SKM-1 treated with dmso at 0.1 percent for 144 hours (cell line): ENCODE results near the gene KRT76.
"Not testable (repeated sequence)": the region's sequence is repeated elsewhere in the genome, so short reads cannot be mapped to it uniquely, and the experiment has no call there.

Experiments used
- DNase-seq: peaks from one replicate; lab custom pipeline; 2025; ENCODE audit not compliant: unreplicated experiment; lab: John Stamatoyannopoulos, UW

Gene KRT76

DNA sequence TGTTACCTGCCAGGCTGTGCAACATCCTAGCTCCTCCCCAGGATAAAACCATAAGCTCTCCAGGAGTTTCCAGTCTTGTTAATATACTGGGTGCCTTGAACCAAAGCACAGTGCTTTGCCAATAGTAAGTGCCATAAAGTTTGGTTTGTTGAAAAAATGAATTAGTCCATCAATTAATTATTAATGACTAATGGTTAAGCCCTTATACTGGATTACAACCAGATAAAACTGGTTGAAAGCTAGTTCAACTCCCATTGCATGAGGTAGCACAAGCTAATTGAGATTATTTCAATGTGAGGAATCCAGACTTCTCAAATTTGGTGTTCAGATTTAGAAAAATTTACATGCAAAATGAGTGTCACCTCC, 20.4 kb upstream of the KRT76 start:
- no peak for DNase-seq

DNA sequence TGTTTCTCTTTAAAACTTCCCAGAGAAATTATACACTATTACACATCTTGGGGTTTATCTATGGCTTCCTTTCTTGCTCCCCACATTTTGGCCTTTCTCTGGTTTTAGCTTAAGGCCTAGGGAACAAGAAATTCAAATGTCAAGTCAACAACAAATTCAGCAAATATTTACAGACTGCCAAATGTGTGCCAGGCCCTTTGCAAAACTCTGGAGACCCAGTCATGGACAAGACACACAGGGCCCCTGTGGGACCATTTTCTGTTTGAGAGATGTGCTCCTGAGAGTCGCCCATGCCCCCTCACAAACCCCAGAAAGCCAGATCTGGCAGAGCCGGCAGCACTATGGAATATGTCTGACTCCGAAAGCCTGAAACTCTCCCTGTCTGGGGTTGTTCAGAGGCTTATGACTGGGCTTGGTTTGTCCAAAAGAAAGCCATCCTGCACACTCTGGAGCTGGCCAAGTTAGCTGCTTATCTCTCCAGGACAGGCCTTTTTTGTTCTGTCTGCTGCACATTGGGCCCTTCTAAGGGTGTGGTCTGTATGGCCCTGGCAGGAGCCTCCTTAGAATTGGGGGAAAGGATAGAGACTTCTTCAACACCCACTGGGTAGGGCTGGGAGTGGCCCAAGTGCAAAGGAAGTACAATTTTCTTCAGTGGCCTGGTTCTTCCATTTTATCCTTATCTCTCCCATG, 19.8 kb upstream of the KRT76 start:
- no peak for DNase-seq

DNA sequence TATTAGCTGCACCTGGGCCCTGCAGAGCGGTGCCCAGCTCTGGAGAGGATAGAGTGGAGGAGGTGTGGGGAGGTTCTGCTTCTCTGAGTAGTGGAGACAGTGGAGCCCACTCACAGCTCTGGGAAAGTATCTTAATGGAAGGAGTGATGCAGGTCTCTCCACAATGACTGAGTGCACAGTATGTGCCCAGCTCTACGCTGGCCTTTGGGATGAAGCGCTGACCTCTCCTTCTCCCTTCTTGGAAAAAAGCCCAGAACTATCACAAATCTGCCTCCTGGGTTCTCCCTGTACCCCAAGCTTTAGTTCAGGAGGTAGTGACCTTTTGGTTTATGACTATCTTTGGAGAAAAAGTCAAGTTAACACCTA, 19.3 kb upstream of the KRT76 start:
- DNase-seq, result no peak

DNA sequence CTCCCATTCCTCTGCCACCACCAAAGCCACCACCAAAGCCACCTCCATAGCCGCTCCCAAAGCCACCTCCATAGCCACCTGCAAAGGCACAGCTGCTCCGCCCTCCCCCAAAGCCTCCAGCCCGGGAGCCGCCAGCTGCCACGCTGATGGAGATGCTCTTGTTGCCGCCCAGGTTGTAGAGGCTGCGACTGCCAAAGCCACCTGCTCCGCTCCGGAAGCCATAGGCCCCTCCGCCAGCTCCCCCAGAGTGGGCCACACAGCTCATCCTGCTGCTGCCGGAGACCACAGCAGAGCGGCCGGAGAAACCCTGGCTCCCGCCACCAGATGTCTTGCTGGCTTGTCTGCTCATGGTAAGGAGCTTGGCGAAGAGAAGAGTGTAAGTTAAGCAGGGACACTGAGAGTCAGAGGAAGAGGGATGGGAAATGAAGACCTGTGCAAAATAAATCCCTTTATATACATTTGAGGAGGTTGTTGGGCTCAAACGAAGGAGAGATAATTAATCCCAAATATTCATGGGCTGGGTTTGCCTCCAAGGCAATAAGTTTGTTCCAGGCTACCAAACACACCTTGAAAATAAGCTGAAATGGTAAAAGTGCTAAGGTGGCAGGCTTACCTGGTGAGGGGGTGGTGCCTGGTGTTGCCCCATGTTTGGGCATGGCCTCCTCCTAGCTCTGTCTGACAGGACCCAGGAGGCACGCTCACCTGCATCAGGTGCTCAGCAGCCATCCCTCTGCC, 18.7 kb upstream of the KRT76 start, which contains the start of gene KRT3:
Gene KRT3, minus strand, starts transcription at position 424 of the 735 bp plus-strand sequence. Its CDS starts 75 bp downstream, at position 349.
- DNase-seq, result no peak

DNA sequence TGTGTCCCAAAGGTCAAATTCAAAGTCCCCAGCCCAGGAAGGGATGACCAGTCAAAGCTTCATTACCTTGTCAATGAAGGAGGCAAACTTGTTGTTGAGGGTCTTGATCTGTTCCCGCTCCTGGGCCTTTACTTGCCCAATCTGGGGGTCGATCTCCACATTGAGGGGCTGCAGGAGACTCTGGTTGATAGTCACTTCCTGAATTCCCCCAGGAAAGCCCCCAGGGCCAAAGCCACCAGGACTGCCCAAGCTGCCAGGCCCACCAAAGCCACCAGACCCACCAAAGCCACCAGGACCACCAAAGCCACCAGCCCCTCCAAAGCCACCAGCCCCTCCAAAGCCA, 18.2 kb upstream of the KRT76 start:
- not testable (repeated sequence) for DNase-seq

DNA sequence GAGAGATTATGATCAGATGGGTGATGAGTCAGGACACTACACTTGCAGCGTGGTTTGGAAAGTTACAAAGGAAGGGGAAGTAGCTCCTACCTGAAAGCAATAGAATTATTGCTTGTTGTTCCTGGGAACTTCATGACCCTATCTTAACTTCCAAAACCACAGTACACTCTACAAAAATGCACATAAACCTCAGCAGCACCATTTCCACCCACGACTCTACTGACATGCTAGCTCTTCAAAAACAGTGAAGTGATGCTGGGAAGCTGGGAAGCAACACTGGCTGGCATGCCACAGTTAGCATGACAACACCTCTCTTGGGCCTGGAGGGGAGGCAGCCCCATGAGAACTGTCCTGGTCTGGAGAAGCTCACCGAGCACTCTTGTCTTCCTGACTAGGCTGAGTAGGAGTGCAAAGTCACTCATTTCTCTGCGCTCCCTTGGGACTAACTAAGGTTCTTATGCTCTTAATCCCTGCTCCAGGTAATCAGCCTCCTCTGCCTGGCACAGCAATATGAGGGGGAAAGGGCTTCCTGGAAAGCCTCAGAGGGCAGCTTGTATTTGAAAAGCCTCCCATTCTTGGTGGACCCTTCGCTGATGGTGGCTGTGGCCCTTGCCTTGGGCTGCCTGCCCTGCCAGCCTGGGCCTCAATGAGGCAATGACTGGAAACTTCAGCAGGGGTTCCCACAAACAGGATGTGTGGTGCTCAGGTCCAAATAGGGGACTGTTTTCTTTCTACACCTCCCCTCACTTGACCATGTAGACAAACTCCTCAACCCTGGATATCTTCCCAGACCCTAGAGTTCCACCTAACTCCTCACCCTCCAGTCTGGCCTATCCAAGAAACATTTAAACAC, 17.6 kb upstream of the KRT76 start:
- DNase-seq, result no peak

GRCh38 chr12:52792185-52793029, 15.3 kb upstream of the KRT76 start:
- no peak for DNase-seq

DNA sequence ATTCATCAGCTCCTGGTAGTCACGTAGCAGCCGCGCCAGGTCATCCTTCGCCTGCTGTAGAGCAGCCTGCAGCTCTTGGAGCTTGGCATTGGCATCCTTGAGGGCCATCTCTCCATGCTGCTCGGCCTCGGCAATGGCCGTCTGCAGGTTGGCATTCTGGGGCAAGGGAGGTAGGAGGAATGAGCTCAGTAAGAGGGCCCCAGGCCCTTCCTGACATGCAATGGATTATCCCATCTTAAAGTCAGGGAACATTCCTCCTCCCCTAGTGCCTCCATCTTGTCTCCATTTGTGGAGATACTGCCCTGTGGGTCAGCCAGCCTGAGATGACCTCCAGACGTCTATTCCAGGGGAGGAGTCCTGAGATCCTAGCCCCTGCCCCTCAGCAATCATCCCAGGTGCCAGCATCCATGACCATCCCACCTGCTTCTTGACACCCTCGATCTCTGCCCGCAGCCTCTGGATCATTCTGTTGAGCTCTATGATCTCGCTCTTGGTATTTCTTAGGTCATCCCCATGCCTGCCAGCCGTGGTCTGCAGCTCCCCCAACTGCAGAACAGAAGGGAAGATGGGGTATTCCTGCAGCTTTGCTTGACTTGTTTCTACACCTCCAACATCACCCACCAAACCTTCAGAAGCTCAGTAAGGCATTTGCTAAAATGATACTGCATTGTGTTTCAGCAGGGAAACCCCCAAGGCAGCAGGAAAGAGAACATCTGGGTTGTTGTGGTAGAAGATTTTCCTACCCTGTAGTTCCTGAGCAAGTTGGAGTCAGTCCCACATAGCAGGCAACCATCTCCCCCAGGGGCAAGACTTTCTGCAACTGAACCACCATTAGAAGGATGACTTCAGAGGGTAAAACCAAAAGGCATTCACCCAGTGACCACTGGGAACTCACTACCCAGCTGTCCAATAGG, 14.4 kb upstream of the KRT76 start:
- DNase-seq, result no peak

GRCh38 chr12:52790427-52791270, 13.5 kb upstream of the KRT76 start:
- DNase-seq, result no peak

DNA sequence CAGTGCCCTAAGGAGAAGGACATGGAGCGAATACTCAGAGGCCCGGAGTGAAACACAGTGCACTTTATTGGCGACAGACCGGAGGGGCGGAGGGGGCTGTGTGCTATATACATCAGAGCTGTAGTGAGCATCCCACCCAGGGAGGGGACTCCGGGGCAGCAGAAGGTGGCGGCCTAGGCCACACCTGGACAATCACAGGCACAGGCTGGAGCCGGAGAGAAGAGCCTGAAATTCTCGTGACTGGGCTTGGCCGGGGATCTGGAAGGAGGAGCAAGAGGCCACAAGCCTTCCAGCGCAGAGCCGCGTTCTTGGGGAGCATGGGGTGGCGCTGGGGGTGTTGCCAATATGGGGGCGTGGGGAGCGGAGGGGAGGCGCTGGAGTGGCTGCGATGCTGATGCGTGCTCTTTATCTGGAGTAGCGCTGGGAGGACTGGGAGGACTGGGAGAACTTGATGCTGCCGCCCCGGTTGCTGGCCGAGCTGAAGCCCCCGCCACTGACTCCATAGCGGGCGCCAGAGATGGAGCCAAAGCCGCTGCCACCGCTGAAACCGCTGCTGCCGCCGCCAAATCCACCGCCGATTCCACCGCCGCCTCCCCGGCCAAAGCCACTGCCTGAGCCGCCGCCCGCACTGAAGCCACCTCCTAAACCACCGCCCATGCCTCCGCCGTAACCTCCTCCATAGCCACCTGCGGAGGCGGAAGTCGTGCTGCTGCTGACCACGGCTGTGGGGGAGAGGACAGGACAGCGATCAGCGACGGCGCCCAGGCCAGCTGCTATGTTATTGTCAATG, 12.7 kb upstream of the KRT76 start:
- no peak for DNase-seq

DNA sequence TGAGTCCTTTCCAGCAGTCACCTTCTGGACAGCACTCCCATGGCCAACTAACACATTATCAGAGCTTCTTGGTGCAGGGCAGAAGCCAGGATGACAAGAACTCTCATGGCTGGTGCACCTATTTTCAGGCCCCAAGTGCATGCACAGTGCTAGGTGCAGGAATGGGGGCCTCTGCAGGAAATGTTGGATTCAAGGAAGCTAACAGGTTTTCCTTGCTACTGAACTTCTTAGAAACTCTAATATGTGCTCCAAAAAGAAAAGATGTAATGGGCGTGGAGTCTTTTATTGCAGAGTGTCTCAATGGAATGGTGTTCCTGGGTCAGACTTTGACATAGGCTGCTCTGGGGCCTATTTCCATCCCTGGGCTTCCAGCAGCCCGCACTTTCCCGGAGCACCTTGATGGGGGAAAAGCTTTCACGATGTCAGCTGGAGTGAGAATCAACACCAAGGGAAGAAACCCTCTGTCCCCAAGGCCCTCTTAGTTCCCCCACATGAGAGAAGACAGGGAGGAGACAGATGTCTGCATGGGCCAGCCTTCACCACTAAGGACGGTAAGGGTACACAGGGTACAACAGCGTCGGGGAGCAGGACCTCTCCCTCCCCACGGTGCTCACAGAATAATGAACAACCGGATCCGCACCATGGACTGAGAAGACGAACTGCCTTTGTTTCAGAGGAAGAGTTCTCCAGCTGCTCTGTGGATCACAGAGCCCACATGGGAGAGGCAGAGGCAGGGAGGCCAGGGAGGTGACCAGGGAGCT, 11.9 kb upstream of the KRT76 start:
- no peak for DNase-seq

GRCh38 chr12:52788192-52788875, 11.2 kb upstream of the KRT76 start:
- no peak for DNase-seq

GRCh38 chr12:52787324-52788191, 10.4 kb upstream of the KRT76 start:
- no peak for DNase-seq

DNA sequence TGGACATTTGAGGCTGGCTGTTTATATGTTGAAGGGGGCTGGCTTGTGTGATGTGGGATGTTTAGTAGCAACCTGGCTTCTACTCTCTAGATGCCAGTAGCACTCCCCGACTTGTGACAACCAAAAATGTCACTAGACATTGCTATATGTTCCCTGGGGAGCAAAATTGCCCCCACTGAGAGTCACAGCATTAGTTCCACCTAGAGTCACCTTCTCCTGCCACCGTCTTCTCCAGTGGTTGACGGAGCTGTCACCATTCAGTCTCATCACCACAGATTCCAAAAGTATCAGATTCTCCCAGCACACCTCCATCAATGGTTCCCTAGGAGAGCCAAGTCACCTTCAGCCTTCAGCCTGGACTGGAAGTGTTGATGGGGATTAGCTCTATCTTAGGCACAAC, 7.8 kb upstream of the KRT76 start:
- no peak for DNase-seq

DNA sequence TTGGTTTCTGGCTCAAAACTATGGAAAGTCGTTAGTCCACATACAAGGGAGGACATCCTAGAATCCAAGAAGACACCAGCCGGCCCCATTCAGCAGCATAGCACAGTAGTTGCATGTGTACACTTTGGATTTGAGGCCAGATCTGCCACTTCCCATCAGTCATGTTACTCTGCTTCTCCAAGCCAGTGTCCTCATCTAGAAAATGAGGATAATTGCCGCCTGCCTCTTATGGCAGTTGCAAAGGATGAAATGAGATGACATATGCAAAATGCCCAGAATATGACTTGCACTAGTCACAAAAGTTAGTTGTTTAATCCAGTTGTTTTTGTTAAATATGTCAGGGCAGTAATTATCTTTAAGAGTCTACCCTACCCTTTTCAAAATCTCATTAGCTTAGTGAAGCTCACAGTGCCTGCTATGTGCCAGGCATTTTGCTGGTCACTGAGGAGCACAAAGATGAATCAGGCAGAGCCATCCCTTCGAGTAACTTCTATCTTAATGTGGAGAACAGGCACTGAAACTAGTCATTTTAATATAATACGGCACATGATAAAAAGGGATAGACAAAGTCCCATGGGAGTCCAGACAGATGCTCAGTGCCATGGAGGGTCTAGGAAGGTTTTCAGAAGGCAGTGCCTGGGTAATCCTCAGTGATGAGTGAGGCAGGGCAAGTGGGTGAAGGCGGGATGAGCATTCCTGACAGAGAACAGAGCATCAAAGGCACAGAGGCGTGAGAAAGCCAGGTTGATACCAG, 6.6 kb upstream of the KRT76 start:
- DNase-seq, result no peak
